Mammary epithelial cell (primary cell): Measurements from ENCODE around the gene LDLRAP1.

Experiments
- EZH2 ChIP-seq: IDR thresholded peaks from 2 replicates; pipeline ENCODE4 v1.6.1; 2012; ENCODE audit warnings: low read length, inconsistent platforms, borderline replicate concordance
- TF ChIP-seq, protein P1 (sequence below), 2 donors: IDR thresholded peaks in 1 of 2; conservative IDR thresholded peaks in 1 of 2; 2 replicates each; pipeline ENCODE4 v1.5.1; 2011 to 2012; ENCODE audit warnings: inconsistent platforms in 2 of 2, low read length in 2 of 2, mild to moderate bottlenecking in 2 of 2, control low read depth in 1 of 2, low read depth in 1 of 2; ENCODE audit not compliant: insufficient read depth in 1 of 2; ENCODE audit errors: extremely low read depth in 1 of 2

DNA sequence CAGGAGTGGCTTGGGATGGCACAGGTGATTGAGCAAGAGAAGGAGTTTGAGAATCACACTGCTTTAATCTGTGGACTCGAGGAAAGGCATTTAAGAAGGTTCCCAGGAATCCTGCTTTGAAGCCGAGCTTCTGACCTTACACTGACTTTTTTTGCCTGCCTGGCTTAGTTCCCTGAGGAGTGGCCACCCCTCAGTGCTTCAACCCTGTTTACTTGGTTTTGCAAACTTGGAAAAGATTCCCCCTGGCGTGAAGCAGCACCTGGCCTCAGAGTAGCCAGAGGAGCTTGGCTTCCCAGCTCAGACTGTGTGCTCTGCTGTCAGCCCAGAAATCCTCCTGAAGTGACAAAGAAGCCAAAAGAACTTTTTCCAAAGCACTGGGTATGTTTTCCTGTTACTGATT lies 48.5 kb upstream of the LDLRAP1 start:
- TF ChIP-seq, protein P1, sequence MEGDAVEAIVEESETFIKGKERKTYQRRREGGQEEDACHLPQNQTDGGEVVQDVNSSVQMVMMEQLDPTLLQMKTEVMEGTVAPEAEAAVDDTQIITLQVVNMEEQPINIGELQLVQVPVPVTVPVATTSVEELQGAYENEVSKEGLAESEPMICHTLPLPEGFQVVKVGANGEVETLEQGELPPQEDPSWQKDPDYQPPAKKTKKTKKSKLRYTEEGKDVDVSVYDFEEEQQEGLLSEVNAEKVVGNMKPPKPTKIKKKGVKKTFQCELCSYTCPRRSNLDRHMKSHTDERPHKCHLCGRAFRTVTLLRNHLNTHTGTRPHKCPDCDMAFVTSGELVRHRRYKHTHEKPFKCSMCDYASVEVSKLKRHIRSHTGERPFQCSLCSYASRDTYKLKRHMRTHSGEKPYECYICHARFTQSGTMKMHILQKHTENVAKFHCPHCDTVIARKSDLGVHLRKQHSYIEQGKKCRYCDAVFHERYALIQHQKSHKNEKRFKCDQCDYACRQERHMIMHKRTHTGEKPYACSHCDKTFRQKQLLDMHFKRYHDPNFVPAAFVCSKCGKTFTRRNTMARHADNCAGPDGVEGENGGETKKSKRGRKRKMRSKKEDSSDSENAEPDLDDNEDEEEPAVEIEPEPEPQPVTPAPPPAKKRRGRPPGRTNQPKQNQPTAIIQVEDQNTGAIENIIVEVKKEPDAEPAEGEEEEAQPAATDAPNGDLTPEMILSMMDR (conservative IDR thresholded peaks at IDR 0.05 in 1 of 2, IDR thresholded peaks at IDR 0.05 in 1 of 2; ENCODE audit: extremely low read depth in 1 of 2, insufficient read depth in 1 of 2, low read depth in 1 of 2, low read length in 2 of 2) = no peak
- no peak for TF ChIP-seq EZH2
